ENCODE results near the gene LCK.

The LCK gene

GRCh38 chr1:32250893-32251716 is at the start of gene LCK:
TSS of gene LCK (plus strand) at chr1:32251265. CDS start at chr1:32274330, 23,065 bp downstream.
- H3K27me3 Mint-ChIP-seq: no peaks in the 10 kb centered on the region
- peaks cover 34% of the 10 kb centered on the region for H3K36me3 Mint-ChIP-seq (ENCODE audit: insufficient read depth)
- peaks cover 59% of the 10 kb centered on the region for H3K4me1 Mint-ChIP-seq
- no peak for ATAC-seq (replicated peaks; ENCODE audit: extremely low read depth, poor library complexity, severe bottlenecking)
- H3K4me3 Mint-ChIP-seq: peak within 1 kb of the TSS; percentile 97
- peak within 1 kb of the TSS; percentile 98 for H3K27ac Mint-ChIP-seq (ENCODE audit: low read depth)
- DNase-seq (ENCODE audit: low spot score in 2 of 2): peak in 1 of 2 donors; percentile 46
- H3K9me3 Mint-ChIP-seq: no peaks in the 10 kb centered on the region

- Mint-ChIP-seq H3K4me3 (peak overlapping the region; percentile 83), H3K36me3 (ENCODE audit: insufficient read depth) (peaks cover 7% of the 10 kb centered on the region), H3K9me3 (no peaks in the 10 kb centered on the region), H3K27me3 (no peaks in the 10 kb centered on the region), H3K27ac (ENCODE audit: low read depth) (peak overlapping the region; percentile 93), H3K4me1 (peaks cover 35% of the 10 kb centered on the region)
- DNase-seq (ENCODE audit: low spot score in 2 of 2) (no peak), ATAC-seq (replicated peaks; ENCODE audit: extremely low read depth, poor library complexity, severe bottlenecking) (no peak)
These were observed 46.1 kb upstream of the LCK start for GRCh38 chr1:32204943-32205361.

GRCh38 chr1:32205401-32206370 is 45.4 kb upstream of the LCK start, which contains the start of gene IQCC:
TSS of gene IQCC (plus strand) at chr1:32205671. CDS start at chr1:32205682, 11 bp downstream.
- Mint-ChIP-seq H3K27ac (ENCODE audit: low read depth) (peak within 1 kb of the TSS; percentile 93), H3K36me3 (ENCODE audit: insufficient read depth) (peaks cover 7% of the 10 kb centered on the region), H3K4me3 (peak within 1 kb of the TSS; percentile 83), H3K9me3 (no peaks in the 10 kb centered on the region), H3K4me1 (peaks cover 28% of the 10 kb centered on the region), H3K27me3 (no peaks in the 10 kb centered on the region)
- ATAC-seq (replicated peaks; ENCODE audit: extremely low read depth, poor library complexity, severe bottlenecking): peak; percentile 57
- DNase-seq (ENCODE audit: low spot score in 2 of 2): peak; percentile 70 to 74

GRCh38 chr1:32208469-32208868 is 42.6 kb upstream of the LCK start:
- H3K27ac Mint-ChIP-seq (ENCODE audit: low read depth): no peak overlapping the region
- H3K36me3 Mint-ChIP-seq (ENCODE audit: insufficient read depth): peaks cover 2% of the 10 kb centered on the region
- H3K9me3 Mint-ChIP-seq: no peaks in the 10 kb centered on the region
- peaks cover 11% of the 10 kb centered on the region for H3K4me1 Mint-ChIP-seq
- H3K27me3 Mint-ChIP-seq: no peaks in the 10 kb centered on the region
- DNase-seq (ENCODE audit: low spot score in 2 of 2): no peak
- H3K4me3 Mint-ChIP-seq: no peak overlapping the region
- ATAC-seq (replicated peaks; ENCODE audit: extremely low read depth, poor library complexity, severe bottlenecking): no peak

- Mint-ChIP-seq H3K4me1 (peaks cover 11% of the 10 kb centered on the region), H3K36me3 (ENCODE audit: insufficient read depth) (peaks cover 2% of the 10 kb centered on the region), H3K27ac (ENCODE audit: low read depth) (peak within 1 kb of the TSS; percentile 25), H3K27me3 (no peaks in the 10 kb centered on the region), H3K9me3 (no peaks in the 10 kb centered on the region), H3K4me3 (no peak within 1 kb of the TSS)
- DNase-seq (ENCODE audit: low spot score in 2 of 2) (no peak), ATAC-seq (replicated peaks; ENCODE audit: extremely low read depth, poor library complexity, severe bottlenecking) (no peak)
These were observed 42.2 kb upstream of the LCK start, which contains the start of gene DCDC2B for GRCh38 chr1:32208891-32209328. TSS of gene DCDC2B (plus strand) at chr1:32209089. CDS start at chr1:32209094, 5 bp downstream.

GRCh38 chr1:32215629-32216480 is 35.2 kb upstream of the LCK start:
- no peaks in the 10 kb centered on the region for H3K27me3 Mint-ChIP-seq
- no peak for ATAC-seq (replicated peaks; ENCODE audit: extremely low read depth, poor library complexity, severe bottlenecking)
- H3K27ac Mint-ChIP-seq (ENCODE audit: low read depth): no peak overlapping the region

GRCh38 chr1:32216566-32216965 is 34.5 kb upstream of the LCK start:
- H3K27ac Mint-ChIP-seq (ENCODE audit: low read depth): no peak overlapping the region
- ATAC-seq (replicated peaks; ENCODE audit: extremely low read depth, poor library complexity, severe bottlenecking) (no peak), DNase-seq (ENCODE audit: low spot score in 2 of 2) (no peak)
- H3K4me3 Mint-ChIP-seq: no peak overlapping the region
- no peaks in the 10 kb centered on the region for H3K9me3 Mint-ChIP-seq
- H3K4me1 Mint-ChIP-seq: peaks cover 18% of the 10 kb centered on the region
- no peaks in the 10 kb centered on the region for H3K27me3 Mint-ChIP-seq
- H3K36me3 Mint-ChIP-seq (ENCODE audit: insufficient read depth): peaks cover 11% of the 10 kb centered on the region

More at GRCh38 chr1:32215629-32216480, 35.2 kb upstream of the LCK start:
- Mint-ChIP-seq H3K36me3 (ENCODE audit: insufficient read depth) (peaks cover 11% of the 10 kb centered on the region), H3K9me3 (no peaks in the 10 kb centered on the region), H3K4me3 (no peak overlapping the region), H3K4me1 (peaks cover 11% of the 10 kb centered on the region)
- DNase-seq (ENCODE audit: low spot score in 2 of 2): peak; percentile 26

- DNase-seq (ENCODE audit: low spot score in 2 of 2): no peak
- H3K36me3 Mint-ChIP-seq (ENCODE audit: insufficient read depth): peaks cover 19% of the 10 kb centered on the region
- ATAC-seq (replicated peaks; ENCODE audit: extremely low read depth, poor library complexity, severe bottlenecking): no peak
- no peak overlapping the region for H3K27ac Mint-ChIP-seq (ENCODE audit: low read depth)
- H3K27me3 Mint-ChIP-seq: no peaks in the 10 kb centered on the region
- H3K4me1 Mint-ChIP-seq: peaks cover 29% of the 10 kb centered on the region
- no peaks in the 10 kb centered on the region for H3K9me3 Mint-ChIP-seq
- H3K4me3 Mint-ChIP-seq: no peak overlapping the region
These were observed 32.0 kb upstream of the LCK start for GRCh38 chr1:32219022-32219421.

- peaks cover 29% of the 10 kb centered on the region for H3K36me3 Mint-ChIP-seq (ENCODE audit: insufficient read depth)
- H3K27ac Mint-ChIP-seq (ENCODE audit: low read depth): peak overlapping the region; percentile 95
- H3K27me3 Mint-ChIP-seq: no peaks in the 10 kb centered on the region
- H3K4me1 Mint-ChIP-seq: peaks cover 24% of the 10 kb centered on the region
- ATAC-seq (replicated peaks; ENCODE audit: extremely low read depth, poor library complexity, severe bottlenecking) (no peak), DNase-seq (ENCODE audit: low spot score in 2 of 2) (no peak)
- no peaks in the 10 kb centered on the region for H3K9me3 Mint-ChIP-seq
- H3K4me3 Mint-ChIP-seq: peak overlapping the region; percentile 88
These were observed 30.1 kb upstream of the LCK start for GRCh38 chr1:32220746-32221580.

GRCh38 chr1:32221581-32221979 is 29.5 kb upstream of the LCK start:
- peak overlapping the region; percentile 88 for H3K4me3 Mint-ChIP-seq
- H3K27me3 Mint-ChIP-seq: no peaks in the 10 kb centered on the region
- H3K9me3 Mint-ChIP-seq: no peaks in the 10 kb centered on the region
- peaks cover 24% of the 10 kb centered on the region for H3K4me1 Mint-ChIP-seq
- peak overlapping the region; percentile 95 for H3K27ac Mint-ChIP-seq (ENCODE audit: low read depth)
- DNase-seq (ENCODE audit: low spot score in 2 of 2) (no peak), ATAC-seq (replicated peaks; ENCODE audit: extremely low read depth, poor library complexity, severe bottlenecking) (no peak)
- peaks cover 35% of the 10 kb centered on the region for H3K36me3 Mint-ChIP-seq (ENCODE audit: insufficient read depth)

All from central memory CD8-positive, alpha-beta T cell (primary cell).